ENCODE data around the gene RMRP. TPM values are rescaled to one million over a fixed set of nuclear protein-coding genes. Genes with fewer than 3 reads are reported as not detected.

RMRP gene
- total RNA-seq, 1 donor from 2014 or later = 24,340 TPM

- peak overlapping the region; percentile 61 for H3K4me3 ChIP-seq
- TF ChIP-seq CTCF (IDR thresholded peaks at IDR 0.05) = no peak
- peak; percentile 65 to 75 for ATAC-seq
- intact Hi-C loops (cut with DNase I) = no loop called here
- peak overlapping the region; percentile 11 for H3K27ac ChIP-seq
- no peaks in the 10 kb centered on the region for H3K9me3 ChIP-seq
- H3K36me3 ChIP-seq = no peaks in the 10 kb centered on the region
- H3K27me3 ChIP-seq (ENCODE audit: low read depth) = peaks cover 3% of the 10 kb centered on the region
- H3K4me1 ChIP-seq = peaks cover 10% of the 10 kb centered on the region
- peak; percentile 55 for DNase-seq
Observed at GRCh38 chr9:35675732-35676392, 18.0 kb upstream of the RMRP start.

GRCh38 chr9:35675204-35675603 lies 17.4 kb upstream of the RMRP start:
- DNase-seq (no peak), ATAC-seq (peak in 1 of 2 donors; percentile 10)
- TF ChIP-seq CTCF (IDR thresholded peaks at IDR 0.05) = no peak
- peaks cover 3% of the 10 kb centered on the region for H3K27me3 ChIP-seq (ENCODE audit: low read depth)
- H3K4me3 ChIP-seq = peak overlapping the region; percentile 61
- no peak overlapping the region for H3K27ac ChIP-seq
- peaks cover 10% of the 10 kb centered on the region for H3K4me1 ChIP-seq
- intact Hi-C loops (cut with DNase I) = no loop called here
- no peaks in the 10 kb centered on the region for H3K36me3 ChIP-seq
- H3K9me3 ChIP-seq = no peaks in the 10 kb centered on the region

- H3K36me3 ChIP-seq = no peaks in the 10 kb centered on the region
- H3K4me1 ChIP-seq = peaks cover 10% of the 10 kb centered on the region
- H3K9me3 ChIP-seq = no peaks in the 10 kb centered on the region
- DNase-seq (no peak), ATAC-seq (no peak)
- intact Hi-C loops (cut with DNase I) = no loop called here
- no peak for TF ChIP-seq CTCF (IDR thresholded peaks at IDR 0.05)
- no peak overlapping the region for H3K27ac ChIP-seq
- no peak overlapping the region for H3K4me3 ChIP-seq
- H3K27me3 ChIP-seq (ENCODE audit: low read depth) = peaks cover 3% of the 10 kb centered on the region
Observed at GRCh38 chr9:35674025-35674361, 16.2 kb upstream of the RMRP start.

- no peak within 1 kb of the TSS for H3K4me3 ChIP-seq
- TF ChIP-seq CTCF (IDR thresholded peaks at IDR 0.05) = no peak
- intact Hi-C loops (cut with DNase I) = no loop called here
- no peaks in the 10 kb centered on the region for H3K9me3 ChIP-seq
- peaks cover 3% of the 10 kb centered on the region for H3K27me3 ChIP-seq (ENCODE audit: low read depth)
- peaks cover 10% of the 10 kb centered on the region for H3K4me1 ChIP-seq
- H3K27ac ChIP-seq = no peak within 1 kb of the TSS
- DNase-seq (no peak), ATAC-seq (peak; percentile 8 to 24)
- H3K36me3 ChIP-seq = no peaks in the 10 kb centered on the region
Observed at GRCh38 chr9:35673132-35674024, 15.6 kb upstream of the RMRP start, which contains the start of gene CA9. Gene CA9 (plus strand): TSS chr9:35673928. CDS start chr9:35673960, 32 bp downstream.

GRCh38 chr9:35669331-35670145 lies 11.7 kb upstream of the RMRP start:
- DNase-seq (no peak), ATAC-seq (no peak)
- intact Hi-C loops (cut with DNase I) = no loop called here
- H3K9me3 ChIP-seq = no peaks in the 10 kb centered on the region
- H3K27ac ChIP-seq = no peak overlapping the region
- no peaks in the 10 kb centered on the region for H3K36me3 ChIP-seq
- peaks cover 16% of the 10 kb centered on the region for H3K4me1 ChIP-seq
- no peak for TF ChIP-seq CTCF (IDR thresholded peaks at IDR 0.05)
- no peak overlapping the region for H3K4me3 ChIP-seq
- no peaks in the 10 kb centered on the region for H3K27me3 ChIP-seq (ENCODE audit: low read depth)

Measured in lower lobe of right lung (tissue), 2 donors.